B cell (primary cell): ENCODE measurements around the gene WNT6. TPM values are rescaled to one million over a fixed set of nuclear protein-coding genes. Genes with fewer than 3 reads are reported as not detected.

Source experiments
- ATAC-seq: fragments of 200-7000 bp; cut with Tn5 transposase; one replicate; pipeline ENCODE4 v1.10.0; 2021; ENCODE audit warnings: low read depth, mild to moderate bottlenecking, moderate number of reproducible peaks, moderate library complexity
- CTCF ChIA-PET: fragments of 350-600 bp; sonication (Branson Sonifier 250); formaldehyde crosslinking; loops from one replicate; lab custom pipeline; 2021; ENCODE audit warnings: antibody characterized with exemption, inconsistent platforms; lab: Charles Lee
- POLR2A ChIA-PET: fragments of 350-600 bp; sonication (Branson Sonifier 250); formaldehyde crosslinking; loops from one replicate; lab custom pipeline; 2021; ENCODE audit warnings: antibody characterized with exemption; lab: Charles Lee
- DNase-seq: peaks from one replicate; pipeline ENCODE4 v3.0.0; 2013
- H2AFZ ChIP-seq: 2 replicates; pipeline ENCODE4 v1.6.1; 2012; ENCODE audit warnings: mild to moderate bottlenecking, low read depth, low read length; ENCODE audit not compliant: insufficient read depth, poor library complexity, severe bottlenecking
- H3K27ac ChIP-seq, 2 donors: 1 replicate in 1 of 2; 2 replicates in 1 of 2; pipeline ENCODE4 v1.5.1; 2012 to 2013; ENCODE audit warnings: low read length in 2 of 2, mild to moderate bottlenecking in 2 of 2, moderate library complexity in 1 of 2
- H3K27me3 ChIP-seq, 4 experiments: fragments of 200-600 bp in 1 of 4; sonication (generic) in 1 of 4; replicated peaks in 1 of 4; 1 replicate in 2 of 4; 2 replicates in 2 of 4; pipeline versions ENCODE4 v1.6.1 to v1.7.0; 2013 to 2016; ENCODE audit warnings: low read length in 3 of 4, mild to moderate bottlenecking in 2 of 4, mixed read lengths in 1 of 4, moderate library complexity in 1 of 4; ENCODE audit not compliant: insufficient read depth in 4 of 4, control insufficient read depth in 3 of 4; ENCODE audit errors: control extremely low read depth in 1 of 4
- H3K36me3 ChIP-seq, 2 experiments: replicated peaks in 1 of 2; 1 replicate in 1 of 2; 2 replicates in 1 of 2; pipeline versions ENCODE4 v1.6.1 to v1.7.1; 2013; ENCODE audit warnings: low read length in 1 of 2; ENCODE audit not compliant: insufficient read depth in 2 of 2, control insufficient read depth in 1 of 2; ENCODE audit errors: control extremely low read depth in 1 of 2, extremely low read depth in 1 of 2
- H3K4me1 ChIP-seq, 2 donors: fragments of 200-600 bp in 1 of 2; sonication (generic) in 1 of 2; 1 replicate in 1 of 2; 2 replicates in 1 of 2; pipeline versions ENCODE4 v1.5.1 to v1.6.1; 2013 to 2017; ENCODE audit warnings: low read length in 2 of 2; ENCODE audit not compliant: control insufficient read depth in 2 of 2, insufficient read depth in 2 of 2
- H3K4me2 ChIP-seq: replicated peaks from 2 replicates; pipeline ENCODE3; 2012; ENCODE audit warnings: mild to moderate bottlenecking, low read depth, low read length; ENCODE audit not compliant: poor library complexity, severe bottlenecking
- H3K4me3 ChIP-seq, 5 experiments: fragments of 200-600 bp in 1 of 5; sonication (generic) in 1 of 5; 1 replicate in 3 of 5; 2 replicates in 2 of 5; pipeline versions ENCODE4 v1.5.1 to v1.7.0; 2011 to 2016; ENCODE audit warnings: low read length in 4 of 5, mild to moderate bottlenecking in 4 of 5, low read depth in 2 of 5, control low read depth in 1 of 5, moderate library complexity in 1 of 5; ENCODE audit not compliant: insufficient read depth in 1 of 5; ENCODE audit errors: control extremely low read depth in 1 of 5, extremely low read depth in 1 of 5
- H3K79me2 ChIP-seq: fragments of 200-600 bp; sonication (generic); one replicate; pipeline ENCODE4 v1.6.0; 2016; ENCODE audit warnings: low read length; ENCODE audit not compliant: control insufficient read depth, insufficient read depth
- H3K9ac ChIP-seq: fragments of 200-600 bp; sonication (generic); 2 replicates; pipeline ENCODE4 v1.6.1; 2017; ENCODE audit warnings: mild to moderate bottlenecking, low read length, moderate library complexity
- H3K9me3 ChIP-seq, 3 donors: one replicate each; pipeline versions ENCODE4 v1.6.1 to v1.7.1; 2013; ENCODE audit warnings: low read length in 2 of 3; ENCODE audit not compliant: control insufficient read depth in 2 of 3, insufficient read depth in 1 of 3; ENCODE audit errors: control extremely low read depth in 1 of 3
- H4K20me1 ChIP-seq: 2 replicates; pipeline ENCODE4 v1.6.0; 2012; ENCODE audit warnings: mild to moderate bottlenecking, low read length; ENCODE audit not compliant: insufficient read depth, control insufficient read depth, poor library complexity, severe bottlenecking
- H3K27ac Mint-ChIP-seq: one replicate; pipeline ENCODE4 v1.8.0; 2021; ENCODE audit warnings: mixed read lengths
- H3K27me3 Mint-ChIP-seq: one replicate; pipeline ENCODE4 v1.8.0; 2021; ENCODE audit warnings: mixed read lengths
- H3K4me1 Mint-ChIP-seq: one replicate; pipeline ENCODE4 v1.8.0; 2021; ENCODE audit warnings: mixed read lengths
- H3K4me3 Mint-ChIP-seq: one replicate; pipeline ENCODE4 v1.8.0; 2021; ENCODE audit warnings: mixed read lengths
- H3K9me3 Mint-ChIP-seq: one replicate; pipeline ENCODE4 v1.8.0; 2022; ENCODE audit warnings: mixed read lengths; ENCODE audit not compliant: insufficient read depth
- CTCF ChIP-seq: fragments of 200-600 bp; IDR thresholded peaks from one replicate; pipeline ENCODE4 v1.8.0; 2022; ENCODE audit warnings: antibody characterized with exemption, mild to moderate bottlenecking
- EZH2 ChIP-seq: IDR thresholded peaks from 2 replicates; pipeline ENCODE4 v1.6.1; 2012; ENCODE audit warnings: borderline replicate concordance, low read depth, mild to moderate bottlenecking, moderate library complexity, low read length; ENCODE audit not compliant: insufficient read depth, poor library complexity, severe bottlenecking
- WGBS: methylation state at CpG from one replicate; pipeline ENCODE4 v1.1.5; 2013; ENCODE audit warnings: missing lambda C conversion rate; ENCODE audit not compliant: insufficient coverage; 5-methylcytosine and 5-hydroxymethylcytosine counted together
- intact Hi-C: fragments of 100-400 bp; cut with micrococcal nuclease; formaldehyde crosslinking; loops from one replicate; pipeline ENCODE4 v1.10.0; 2022
- polyA plus RNA-seq: library from polyadenylated mRNA; depleted of rRNA; stranded (reverse); fragments of >200 nt; gene quantifications from 2 replicates; pipeline ENCODE4 v1.2.3, GENCODE V29; 2012
- total RNA-seq, 2 donors: library from RNA; stranded (reverse); fragments of 120-200 nt in 1 of 2; gene quantifications; 1 replicate in 1 of 2; 2 replicates in 1 of 2; pipeline versions ENCODE4 v1.2.3 to v1.2.4, GENCODE V29; 2013 to 2022

Gene WNT6
- total and polyA plus RNA-seq, 2 donors (not counting 1 experiment from before 2014, with no cell fraction given): 0.84 to 2.0 TPM

GRCh38 chr2:218869064-218869463, 9.5 kb downstream of the WNT6 start:
- ATAC-seq (no peak), DNase-seq (no peak)
- 95% methylated on average over 4 of the region's 9 CpGs for WGBS
- Histone ChIP-seq H3K36me3 (no peaks in the 10 kb centered on the region), H3K4me2 (no peak overlapping the region), H3K4me1 (peaks cover 31 to 32% of the 10 kb centered on the region in 2 donors), H3K9me3 (no peaks in the 10 kb centered on the region), H3K9ac (no peak overlapping the region), H2AFZ (no peak overlapping the region), H3K4me3 (no peak overlapping the region), H3K79me2 (no peaks in the 10 kb centered on the region), H4K20me1 (no peaks in the 10 kb centered on the region), H3K27me3 (peaks cover 0 to 52% (median 13%) of the 10 kb centered on the region in 4 experiments), H3K27ac (no peak overlapping the region)
- POLR2A ChIA-PET: interaction anchor here (2.5 kb wide), 1 partner anchor 29 kb away, joined by 8 read pairs; no protein-coding TSS in a partner anchor
- Mint-ChIP-seq H3K4me1 (peaks cover 33% of the 10 kb centered on the region), H3K4me3 (no peak overlapping the region), H3K27ac (no peak overlapping the region), H3K9me3 (no peaks in the 10 kb centered on the region), H3K27me3 (peaks cover 38% of the 10 kb centered on the region)
- CTCF ChIA-PET: interaction anchor here (0.8 to 23.0 kb wide), 8 partner anchors 8 to 286 kb away, joined by 3 to 1627 read pairs (median 4); partner anchors contain the start of gene WNT10A
- no peak for TF ChIP-seq EZH2
- no peak for TF ChIP-seq CTCF
- intact Hi-C loops: no loop called here

DNA sequence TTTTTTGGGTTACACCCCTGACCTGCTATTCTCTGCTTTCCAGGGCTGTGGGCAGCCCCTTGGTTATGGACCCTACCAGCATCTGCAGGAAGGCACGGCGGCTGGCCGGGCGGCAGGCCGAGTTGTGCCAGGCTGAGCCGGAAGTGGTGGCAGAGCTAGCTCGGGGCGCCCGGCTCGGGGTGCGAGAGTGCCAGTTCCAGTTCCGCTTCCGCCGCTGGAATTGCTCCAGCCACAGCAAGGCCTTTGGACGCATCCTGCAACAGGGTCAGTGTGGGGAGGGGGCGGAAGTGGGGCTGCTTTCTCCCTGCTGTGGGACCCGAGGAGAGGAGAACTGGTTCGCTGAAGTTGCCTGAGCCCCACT, 11.4 kb downstream of the WNT6 start:
- under 1% methylated on average over 17 of the region's 18 CpGs for WGBS
- ATAC-seq (peak; percentile 7), DNase-seq (no peak)
- peak overlapping the region; percentile 92 for H3K4me3 Mint-ChIP-seq
- Histone ChIP-seq H3K4me2 (peak overlapping the region; percentile 97), H3K9ac (peak overlapping the region; percentile 71), H4K20me1 (no peaks in the 10 kb centered on the region), H3K79me2 (no peaks in the 10 kb centered on the region), H3K4me1 (peaks cover 31 to 32% of the 10 kb centered on the region in 2 donors), H3K36me3 (no peaks in the 10 kb centered on the region), H3K27ac (no peak overlapping the region), H3K9me3 (no peaks in the 10 kb centered on the region), H3K4me3 (peak overlapping the region in 4 of 5 experiments; percentile 45 to 65 (median 58)), H2AFZ (peak overlapping the region; percentile 80), H3K27me3 (peaks cover 0 to 52% (median 16%) of the 10 kb centered on the region in 4 experiments)
- no peak overlapping the region for H3K27ac Mint-ChIP-seq
- H3K27me3 Mint-ChIP-seq: peaks cover 34% of the 10 kb centered on the region
- H3K9me3 Mint-ChIP-seq: no peaks in the 10 kb centered on the region
- intact Hi-C loops: loop anchor here (10.0 kb wide), 1 partner anchor 156 kb away; the partner anchor contains the start of gene TTLL4
- peaks cover 36% of the 10 kb centered on the region for H3K4me1 Mint-ChIP-seq
- POLR2A ChIA-PET: interaction anchor here (0.8 to 2.5 kb wide), 3 partner anchors 10 to 27 kb away, joined by 3 to 8 read pairs (median 4); partner anchors contain the start of gene WNT6
- TF ChIP-seq EZH2 (no peak), CTCF (no peak)
- CTCF ChIA-PET: interaction anchor here (1.0 to 23.0 kb wide), 4 partner anchors 15 to 109 kb away, joined by 3 to 1627 read pairs (median 8); no protein-coding TSS in a partner anchor
